Psoas muscle (tissue), 8 donors: Measurements from ENCODE around the gene IGFBP1. TPM values are rescaled to one million over a fixed set of nuclear protein-coding genes. Genes with fewer than 3 reads are reported as not detected.

Experiments used
- ATAC-seq, 4 donors: fragments of 200-7000 bp; cut with Tn5 transposase; one replicate each; pipeline ENCODE4 v1.9.1; 2020; ENCODE audit warnings: moderate library complexity in 3 of 4, mild to moderate bottlenecking in 2 of 4
- DNase-seq, 2 donors: peaks; one replicate each; pipeline ENCODE4 v3.0.0-alpha.2; 2020
- H3K27ac ChIP-seq: fragments of 200-600 bp; one replicate; pipeline ENCODE4 v1.8.0; 2022
- H3K27me3 ChIP-seq, 3 donors: fragments of 200-600 bp in 1 of 3; one replicate each; pipeline versions ENCODE4 v1.6.1 to v1.8.0; 2013 to 2022; ENCODE audit warnings: low read length in 2 of 3, mild to moderate bottlenecking in 2 of 3, moderate library complexity in 1 of 3; ENCODE audit not compliant: insufficient read depth in 3 of 3
- H3K36me3 ChIP-seq, 2 donors: fragments of 200-600 bp in 1 of 2; one replicate each; pipeline versions ENCODE4 v1.6.1 to v1.8.0; 2013 to 2022; ENCODE audit warnings: low read depth in 1 of 2, mild to moderate bottlenecking in 1 of 2, moderate library complexity in 1 of 2; ENCODE audit not compliant: insufficient read depth in 1 of 2
- H3K4me1 ChIP-seq: fragments of 200-600 bp; one replicate; pipeline ENCODE4 v1.8.0; 2022
- H3K4me3 ChIP-seq: fragments of 200-600 bp; one replicate; pipeline ENCODE4 v1.8.0; 2022; ENCODE audit warnings: mild to moderate bottlenecking
- H3K9me3 ChIP-seq: fragments of 200-600 bp; one replicate; pipeline ENCODE4 v1.8.0; 2022
- CTCF ChIP-seq: fragments of 200-600 bp; IDR thresholded peaks from one replicate; pipeline ENCODE4 v1.8.0; 2022; ENCODE audit warnings: antibody characterized with exemption
- WGBS, 3 donors: extraction: QIAGEN DNeasy Blood & Tissue Kit; methylation state at CpG; one replicate each; pipeline versions ENCODE4 v1.1.6 to v1.1.7; 2013; 5-methylcytosine and 5-hydroxymethylcytosine counted together
- intact Hi-C, 2 donors: fragments of 100-400 bp; cut with DNase I; formaldehyde crosslinking; loops; one replicate each; pipeline versions ENCODE4 v1.11.0 to v1.14.2; 2022
- polyA plus RNA-seq, 3 donors: library from polyadenylated mRNA; stranded (reverse); fragments of 200-250 nt; gene quantifications; one replicate each; pipeline ENCODE4 v1.2.3, GENCODE V29; 2013
- total RNA-seq, 4 donors: library from RNA; stranded (reverse); fragmentation: NEBNext Ultra II Directional in 2 of 4; extraction: Animal tissue kit (Norgen Biotek cat#: 25700) in 2 of 4; gene quantifications; one replicate each; pipeline versions ENCODE4 v1.2.1 to v1.2.4, GENCODE V29; 2021 to 2023
- donor health status: healthy with polysubstance abuse.
- donor health status: DM: no; HTN: no; CAD: no; lungs with moderate emphysema.
- donor health status: Bipolar disorder and iron deficiency.
- donor health status: healthy.
- donor health status: DM: yes; HTN: yes; CAD: no.
- donor health status: DM: no; HTN: no; CAD: no.
- donor health status: DM: no; HTN: no; CAD: no.
- donor health status: DM: yes; HTN: yes; CAD: no.

The IGFBP1 gene
- total and polyA plus RNA-seq, 7 donors: not detected

GRCh38 chr7:45876519-45876918 is 11.8 kb upstream of the IGFBP1 start:
- Histone ChIP-seq H3K4me1 (no peaks in the 10 kb centered on the region), H3K27me3 (no peaks in the 10 kb centered on the region), H3K36me3 (no peaks in the 10 kb centered on the region), H3K9me3 (no peaks in the 10 kb centered on the region), H3K4me3 (no peak overlapping the region), H3K27ac (no peak overlapping the region)
- intact Hi-C loops: no loop called here
- no peak for DNase-seq
- 70 to 79% (median 73%) methylated on average over 2 of the region's 2 CpGs for WGBS, 3 donors
- TF ChIP-seq CTCF: no peak
- no peak for ATAC-seq

- intact Hi-C loops: no loop called here
- peaks cover 0 to 2% (median 0%) of the 10 kb centered on the region in 3 donors for H3K27me3 ChIP-seq
- ATAC-seq: no peak
- no peaks in the 10 kb centered on the region for H3K9me3 ChIP-seq
- no peak for TF ChIP-seq CTCF
- H3K4me1 ChIP-seq: no peaks in the 10 kb centered on the region
- no peak overlapping the region for H3K4me3 ChIP-seq
- no peaks in the 10 kb centered on the region for H3K36me3 ChIP-seq
- H3K27ac ChIP-seq: no peak overlapping the region
- no peak for DNase-seq
- 23 to 55% (median 35%) methylated on average over 3 of the region's 3 CpGs for WGBS, 3 donors
Observed at GRCh38 chr7:45878457-45879144, 9.7 kb upstream of the IGFBP1 start.

- H3K4me1 ChIP-seq: no peaks in the 10 kb centered on the region
- peaks cover 0 to 2% (median 0%) of the 10 kb centered on the region in 3 donors for H3K27me3 ChIP-seq
- no peak overlapping the region for H3K27ac ChIP-seq
- no peak overlapping the region for H3K4me3 ChIP-seq
- ATAC-seq (no peak), DNase-seq (no peak)
- 87 to 93% (median 88%) methylated on average over 7 of the region's 7 CpGs for WGBS, 3 donors
- no peaks in the 10 kb centered on the region for H3K9me3 ChIP-seq
- intact Hi-C loops: no loop called here
- no peak for TF ChIP-seq CTCF
- H3K36me3 ChIP-seq: no peaks in the 10 kb centered on the region
Observed at GRCh38 chr7:45880433-45880860, 7.8 kb upstream of the IGFBP1 start.

- H3K9me3 ChIP-seq: no peaks in the 10 kb centered on the region
- peaks cover 0 to 2% (median 2%) of the 10 kb centered on the region in 3 donors for H3K27me3 ChIP-seq
- no peak for TF ChIP-seq CTCF
- DNase-seq (no peak), ATAC-seq (no peak)
- 89 to 91% (median 90%) methylated on average over 9 of the region's 9 CpGs for WGBS, 3 donors
- no peak overlapping the region for H3K4me3 ChIP-seq
- no peaks in the 10 kb centered on the region for H3K4me1 ChIP-seq
- H3K36me3 ChIP-seq: no peaks in the 10 kb centered on the region
- no peak overlapping the region for H3K27ac ChIP-seq
- intact Hi-C loops: no loop called here
Observed at GRCh38 chr7:45881280-45881758, 7.0 kb upstream of the IGFBP1 start.
